Nephron progenitor cell (in vitro differentiated cells): ENCODE data around the gene ITIH5.
A peak's percentile ranks its signal among the peaks of the same experiment; 100 is the strongest.

Source experiments
- DNase-seq: peaks from one replicate; pipeline ENCODE4 v3.0.0; 2021
- H3K27ac Mint-ChIP-seq: 2 replicates; pipeline ENCODE4 v1.8.0; 2021; ENCODE audit warnings: mild to moderate bottlenecking, moderate library complexity, mixed read lengths
- H3K27me3 Mint-ChIP-seq: 2 replicates; pipeline ENCODE4 v1.8.0; 2021; ENCODE audit warnings: mild to moderate bottlenecking, low read depth, mixed read lengths; ENCODE audit not compliant: poor library complexity
- H3K36me3 Mint-ChIP-seq: 2 replicates; pipeline ENCODE4 v1.8.0; 2021; ENCODE audit warnings: low read depth, mixed read lengths
- H3K4me1 Mint-ChIP-seq: 2 replicates; pipeline ENCODE4 v1.8.0; 2021; ENCODE audit warnings: mixed read lengths
- H3K4me3 Mint-ChIP-seq: 2 replicates; pipeline ENCODE4 v1.8.0; 2021; ENCODE audit warnings: mild to moderate bottlenecking, moderate library complexity, mixed read lengths
- H3K9me3 Mint-ChIP-seq: 2 replicates; pipeline ENCODE4 v1.8.0; 2021; ENCODE audit warnings: mild to moderate bottlenecking, moderate library complexity, mixed read lengths
- CTCF ChIP-seq: fragments of 200-600 bp; sonication (generic); IDR thresholded peaks from 2 replicates; pipeline ENCODE4 v1.5.0; 2021; ENCODE audit warnings: antibody characterized with exemption

ITIH5 gene

GRCh38 chr10:7560519-7560918 is 106.2 kb downstream of the ITIH5 start:
- H3K27me3 Mint-ChIP-seq, result peaks cover 17% of the 10 kb centered on the region
- no peaks in the 10 kb centered on the region for H3K36me3 Mint-ChIP-seq
- no peak for TF ChIP-seq CTCF
- H3K4me1 Mint-ChIP-seq, result peaks cover 38% of the 10 kb centered on the region
- DNase-seq, result no peak
- H3K9me3 Mint-ChIP-seq, result no peaks in the 10 kb centered on the region
- no peak overlapping the region for H3K4me3 Mint-ChIP-seq
- no peak overlapping the region for H3K27ac Mint-ChIP-seq

- H3K36me3 Mint-ChIP-seq, result no peaks in the 10 kb centered on the region
- DNase-seq, result no peak
- no peak overlapping the region for H3K27ac Mint-ChIP-seq
- no peak overlapping the region for H3K4me3 Mint-ChIP-seq
- peaks cover 17% of the 10 kb centered on the region for H3K27me3 Mint-ChIP-seq
- H3K9me3 Mint-ChIP-seq, result no peaks in the 10 kb centered on the region
- H3K4me1 Mint-ChIP-seq, result peaks cover 38% of the 10 kb centered on the region
- no peak for TF ChIP-seq CTCF
Observed at GRCh38 chr10:7559386-7559785, 107.4 kb downstream of the ITIH5 start.

GRCh38 chr10:7558036-7558435 is 108.7 kb downstream of the ITIH5 start:
- DNase-seq, result no peak
- Mint-ChIP-seq H3K27me3 (peaks cover 17% of the 10 kb centered on the region), H3K36me3 (no peaks in the 10 kb centered on the region), H3K27ac (no peak overlapping the region), H3K4me3 (no peak overlapping the region), H3K4me1 (peaks cover 30% of the 10 kb centered on the region), H3K9me3 (no peaks in the 10 kb centered on the region)
- TF ChIP-seq CTCF, result no peak

GRCh38 chr10:7553531-7553930 is 113.2 kb downstream of the ITIH5 start:
- DNase-seq, result no peak
- peaks cover 22% of the 10 kb centered on the region for H3K27me3 Mint-ChIP-seq
- no peak overlapping the region for H3K4me3 Mint-ChIP-seq
- H3K36me3 Mint-ChIP-seq, result no peaks in the 10 kb centered on the region
- peaks cover 16% of the 10 kb centered on the region for H3K4me1 Mint-ChIP-seq
- no peak overlapping the region for H3K27ac Mint-ChIP-seq
- H3K9me3 Mint-ChIP-seq, result no peaks in the 10 kb centered on the region
- TF ChIP-seq CTCF, result no peak

GRCh38 chr10:7551950-7552716 is 114.6 kb downstream of the ITIH5 start:
- Mint-ChIP-seq H3K36me3 (no peaks in the 10 kb centered on the region), H3K4me1 (peaks cover 21% of the 10 kb centered on the region), H3K9me3 (no peaks in the 10 kb centered on the region), H3K27me3 (peaks cover 13% of the 10 kb centered on the region), H3K27ac (peak overlapping the region; percentile 75), H3K4me3 (no peak overlapping the region)
- peak; percentile 32 for DNase-seq
- no peak for TF ChIP-seq CTCF

GRCh38 chr10:7551289-7551688 is 115.5 kb downstream of the ITIH5 start:
- no peaks in the 10 kb centered on the region for H3K9me3 Mint-ChIP-seq

More at GRCh38 chr10:7551289-7551688, 115.5 kb downstream of the ITIH5 start:
- H3K4me3 Mint-ChIP-seq, result no peak overlapping the region
- no peak for DNase-seq
- no peaks in the 10 kb centered on the region for H3K36me3 Mint-ChIP-seq
- no peak overlapping the region for H3K27ac Mint-ChIP-seq
- H3K27me3 Mint-ChIP-seq, result peaks cover 13% of the 10 kb centered on the region
- peaks cover 29% of the 10 kb centered on the region for H3K4me1 Mint-ChIP-seq
- no peak for TF ChIP-seq CTCF
